Coronary artery (tissue), 2 donors: Measurements from ENCODE around the gene PIGBOS1.

Source experiments
- DNase-seq: peaks from one replicate; pipeline ENCODE4 v3.0.0-alpha.2; 2017; ENCODE audit warnings: low spot score
- H3K27ac ChIP-seq, 2 donors: fragments of 200-600 bp; sonication (generic); one replicate each; pipeline ENCODE4 v1.5.1; 2016 to 2019
- H3K4me3 ChIP-seq: fragments of 200-600 bp; sonication (generic); 2 replicates; pipeline ENCODE4 v1.5.1; 2016; ENCODE audit warnings: mild to moderate bottlenecking, moderate library complexity
- TF ChIP-seq, protein P1 (sequence below): fragments of 200-600 bp; sonication (generic); IDR thresholded peaks from one replicate; pipeline ENCODE4 v1.5.1; 2019; ENCODE audit warnings: antibody characterized with exemption

The PIGBOS1 gene

GRCh38 chr15:55277715-55278114, 41.2 kb downstream of the PIGBOS1 start:
- DNase-seq = no peak
- TF ChIP-seq, protein P1, sequence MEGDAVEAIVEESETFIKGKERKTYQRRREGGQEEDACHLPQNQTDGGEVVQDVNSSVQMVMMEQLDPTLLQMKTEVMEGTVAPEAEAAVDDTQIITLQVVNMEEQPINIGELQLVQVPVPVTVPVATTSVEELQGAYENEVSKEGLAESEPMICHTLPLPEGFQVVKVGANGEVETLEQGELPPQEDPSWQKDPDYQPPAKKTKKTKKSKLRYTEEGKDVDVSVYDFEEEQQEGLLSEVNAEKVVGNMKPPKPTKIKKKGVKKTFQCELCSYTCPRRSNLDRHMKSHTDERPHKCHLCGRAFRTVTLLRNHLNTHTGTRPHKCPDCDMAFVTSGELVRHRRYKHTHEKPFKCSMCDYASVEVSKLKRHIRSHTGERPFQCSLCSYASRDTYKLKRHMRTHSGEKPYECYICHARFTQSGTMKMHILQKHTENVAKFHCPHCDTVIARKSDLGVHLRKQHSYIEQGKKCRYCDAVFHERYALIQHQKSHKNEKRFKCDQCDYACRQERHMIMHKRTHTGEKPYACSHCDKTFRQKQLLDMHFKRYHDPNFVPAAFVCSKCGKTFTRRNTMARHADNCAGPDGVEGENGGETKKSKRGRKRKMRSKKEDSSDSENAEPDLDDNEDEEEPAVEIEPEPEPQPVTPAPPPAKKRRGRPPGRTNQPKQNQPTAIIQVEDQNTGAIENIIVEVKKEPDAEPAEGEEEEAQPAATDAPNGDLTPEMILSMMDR = no peak
- H3K27ac ChIP-seq = peak overlapping the region in 1 of 2 donors; percentile 15

DNA sequence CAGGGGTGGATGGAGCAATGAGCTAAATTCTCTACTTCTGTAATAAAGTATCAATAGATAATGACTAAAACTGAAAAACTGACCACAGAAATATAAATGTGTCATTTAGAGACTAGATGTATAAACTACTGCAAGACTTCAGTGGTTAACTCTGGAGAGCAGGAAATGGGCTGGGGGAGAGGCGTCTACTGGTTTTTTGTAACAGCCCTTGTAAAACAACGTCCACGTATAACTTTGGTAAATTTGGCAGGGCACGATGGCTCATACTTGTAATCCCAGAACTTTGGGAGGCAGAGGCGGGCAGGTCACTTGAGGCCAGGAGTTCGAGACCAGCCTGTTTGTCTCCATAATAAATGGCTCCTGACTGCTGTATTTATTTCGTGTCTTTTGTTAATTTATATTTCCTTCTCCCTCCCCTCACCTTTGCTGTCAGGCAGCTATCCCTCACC, 41.8 kb downstream of the PIGBOS1 start:
- DNase-seq = no peak
- no peak overlapping the region for H3K4me3 ChIP-seq
- TF ChIP-seq, protein P1 = no peak
- peak overlapping the region in 1 of 2 donors; percentile 15 for H3K27ac ChIP-seq

More at GRCh38 chr15:55277715-55278114, 41.2 kb downstream of the PIGBOS1 start:
- no peak overlapping the region for H3K4me3 ChIP-seq

GRCh38 chr15:55276324-55276723, 42.6 kb downstream of the PIGBOS1 start:
- no peak overlapping the region for H3K4me3 ChIP-seq
- no peak overlapping the region for H3K27ac ChIP-seq
- no peak for DNase-seq
- TF ChIP-seq, protein P1 = no peak

- TF ChIP-seq, protein P1 = no peak
- DNase-seq = no peak
- Histone ChIP-seq H3K4me3 (no peak overlapping the region), H3K27ac (no peak overlapping the region)
Measured at GRCh38 chr15:55270291-55270690, 48.6 kb downstream of the PIGBOS1 start.

DNA sequence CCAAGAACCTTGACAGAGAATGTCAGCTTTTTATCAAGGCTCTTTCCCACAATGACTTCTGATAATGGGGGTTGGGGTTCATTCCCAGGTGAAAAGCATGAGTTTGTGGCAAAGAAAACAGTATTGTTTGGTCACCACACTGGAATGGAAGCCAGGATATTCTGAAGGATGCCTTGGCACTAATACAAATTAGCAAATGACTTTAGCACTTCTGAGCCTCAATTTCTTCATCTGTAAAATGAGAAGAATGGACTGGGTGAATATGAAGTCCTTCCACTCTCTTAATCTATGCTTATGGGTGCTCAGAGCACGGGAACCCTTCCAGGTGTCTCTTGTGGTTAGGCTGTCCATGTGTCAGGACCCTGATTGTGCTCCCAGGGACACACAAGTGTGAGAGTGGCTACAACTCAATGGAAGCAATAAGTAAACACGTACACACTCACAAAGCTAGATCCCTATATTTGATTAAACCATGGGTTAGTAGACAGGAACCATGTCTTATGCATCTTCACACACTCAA, 50.7 kb downstream of the PIGBOS1 start:
- no peak for DNase-seq
- H3K4me3 ChIP-seq = no peak overlapping the region
- no peak overlapping the region for H3K27ac ChIP-seq
- TF ChIP-seq, protein P1 = no peak

DNA sequence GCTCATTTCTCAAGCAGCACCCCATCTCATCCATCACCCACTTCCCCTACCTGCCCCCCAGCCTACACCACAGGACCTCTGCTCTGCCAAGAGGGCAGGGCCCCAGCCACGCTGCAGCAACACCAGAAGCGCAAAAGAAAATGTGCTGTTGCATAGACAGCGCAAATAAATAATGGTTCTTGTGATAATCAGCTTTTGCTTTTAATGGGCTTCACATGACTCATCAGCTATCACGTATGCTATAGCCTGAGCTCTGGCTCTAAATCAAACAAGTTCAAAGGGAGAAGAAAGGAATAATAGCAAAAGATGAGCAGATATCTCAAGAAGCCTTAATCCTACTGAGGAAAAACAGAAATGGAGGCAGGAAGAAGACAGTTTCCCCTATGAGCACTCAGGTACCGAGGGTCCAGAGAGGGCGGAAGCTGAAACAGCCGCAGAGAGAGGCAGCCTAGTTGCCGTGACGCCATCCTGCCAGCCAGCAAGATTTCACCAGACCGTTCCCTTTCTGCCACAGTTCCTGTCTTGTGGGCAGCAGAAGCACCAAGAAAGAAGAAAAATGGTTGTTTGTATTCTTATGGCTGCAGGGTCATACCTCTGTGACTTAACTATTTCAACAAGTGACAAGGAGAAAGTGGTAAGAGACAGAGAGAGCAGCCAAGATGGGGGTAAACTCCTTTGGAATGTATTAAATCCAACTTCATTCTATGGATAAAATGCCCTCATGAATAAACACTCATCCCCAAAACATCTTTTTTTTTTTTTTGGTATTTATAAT, 51.3 kb downstream of the PIGBOS1 start:
- H3K27ac ChIP-seq = peak overlapping the region in 1 of 2 donors; percentile 35
- no peak overlapping the region for H3K4me3 ChIP-seq
- TF ChIP-seq, protein P1 = no peak
- no peak for DNase-seq
